Activated naive CD4-positive, alpha-beta T cell treated with anti-CD3 and anti-CD28 coated beads, Interleukin-2, amount 50 U/mL, for 16 hours (primary cell): ENCODE results near the gene HIRA.
"Not testable (repeated sequence)": the region's sequence is repeated elsewhere in the genome, so short reads cannot be mapped to it uniquely, and the experiment has no call there.

Experiments
- DNase-seq: peaks from one replicate; pipeline ENCODE4 v3.0.0-alpha.2; 2020

The HIRA gene

GRCh38 chr22:19463491-19464469 is 32.2 kb upstream of the HIRA start:
- DNase-seq, result no peak

GRCh38 chr22:19463008-19463407 is 31.5 kb upstream of the HIRA start:
- DNase-seq, result no peak

GRCh38 chr22:19461506-19461905 is 30.0 kb upstream of the HIRA start:
- DNase-seq, result no peak

DNA sequence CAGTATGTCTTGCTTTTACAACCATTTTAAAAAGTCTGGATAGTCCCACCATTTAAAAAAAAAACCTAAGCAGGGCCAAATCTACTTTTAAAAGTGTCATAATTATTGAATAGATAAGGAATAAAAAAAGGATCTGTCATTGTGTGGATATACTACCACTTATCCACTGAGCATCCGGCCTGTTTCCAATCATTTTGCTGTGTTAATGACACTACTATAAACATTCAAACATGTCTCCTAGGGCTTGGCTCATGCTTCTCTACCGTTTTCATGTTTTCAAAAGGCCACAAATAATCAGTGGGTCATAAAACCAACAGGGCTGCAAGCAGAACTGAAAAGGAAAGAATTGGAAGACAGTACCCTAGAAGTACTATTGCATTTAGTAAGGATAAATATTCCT is 28.5 kb upstream of the HIRA start:
- DNase-seq, result no peak

DNA sequence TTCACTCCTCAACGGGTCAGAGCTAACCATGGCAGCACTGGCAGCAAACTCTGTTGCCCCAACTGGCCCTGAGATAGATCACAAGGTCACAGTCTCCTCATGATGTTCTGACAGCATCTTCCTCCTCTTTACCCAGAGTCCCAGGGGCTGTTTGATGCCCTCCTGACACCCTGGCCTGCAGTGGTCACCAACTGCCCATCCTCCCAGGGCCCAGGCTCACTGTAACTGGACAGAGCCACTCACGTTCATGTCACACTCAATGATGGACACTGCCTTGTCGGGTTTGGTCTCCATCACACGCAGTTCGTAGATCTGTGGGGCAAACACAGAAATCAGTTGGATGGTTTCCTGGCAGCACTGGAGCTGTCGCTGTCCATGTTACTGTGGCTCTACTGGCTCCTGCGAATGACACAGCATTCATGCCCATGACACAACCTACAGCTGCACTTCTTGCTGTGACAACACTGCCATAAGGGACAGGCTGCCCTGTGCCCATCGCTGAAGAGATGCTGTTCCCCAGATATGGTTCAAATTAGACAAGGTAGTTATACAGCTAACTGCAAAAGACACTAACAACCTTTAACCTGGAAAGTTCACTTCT is 26.4 kb upstream of the HIRA start:
- DNase-seq, result no peak

DNA sequence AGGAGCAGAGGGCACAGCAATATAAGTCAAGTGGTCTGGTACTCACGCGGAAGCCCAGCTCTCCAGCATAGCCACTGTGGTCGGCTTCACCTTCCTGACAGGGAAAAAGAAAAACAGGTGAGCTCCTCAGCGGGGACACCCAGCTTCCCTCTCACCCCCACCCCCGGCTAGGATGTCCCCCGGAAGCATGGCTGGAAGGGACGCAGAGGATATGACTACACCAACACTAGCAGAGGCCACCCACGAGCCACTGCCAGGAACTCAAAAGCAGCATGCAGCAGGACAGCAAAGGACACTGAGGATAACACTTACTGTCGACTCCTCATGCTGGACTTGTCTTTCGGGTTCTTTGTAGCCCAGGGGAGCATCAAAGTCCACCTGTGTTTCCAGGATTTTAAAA is 25.0 kb upstream of the HIRA start:
- DNase-seq, result no peak

DNA sequence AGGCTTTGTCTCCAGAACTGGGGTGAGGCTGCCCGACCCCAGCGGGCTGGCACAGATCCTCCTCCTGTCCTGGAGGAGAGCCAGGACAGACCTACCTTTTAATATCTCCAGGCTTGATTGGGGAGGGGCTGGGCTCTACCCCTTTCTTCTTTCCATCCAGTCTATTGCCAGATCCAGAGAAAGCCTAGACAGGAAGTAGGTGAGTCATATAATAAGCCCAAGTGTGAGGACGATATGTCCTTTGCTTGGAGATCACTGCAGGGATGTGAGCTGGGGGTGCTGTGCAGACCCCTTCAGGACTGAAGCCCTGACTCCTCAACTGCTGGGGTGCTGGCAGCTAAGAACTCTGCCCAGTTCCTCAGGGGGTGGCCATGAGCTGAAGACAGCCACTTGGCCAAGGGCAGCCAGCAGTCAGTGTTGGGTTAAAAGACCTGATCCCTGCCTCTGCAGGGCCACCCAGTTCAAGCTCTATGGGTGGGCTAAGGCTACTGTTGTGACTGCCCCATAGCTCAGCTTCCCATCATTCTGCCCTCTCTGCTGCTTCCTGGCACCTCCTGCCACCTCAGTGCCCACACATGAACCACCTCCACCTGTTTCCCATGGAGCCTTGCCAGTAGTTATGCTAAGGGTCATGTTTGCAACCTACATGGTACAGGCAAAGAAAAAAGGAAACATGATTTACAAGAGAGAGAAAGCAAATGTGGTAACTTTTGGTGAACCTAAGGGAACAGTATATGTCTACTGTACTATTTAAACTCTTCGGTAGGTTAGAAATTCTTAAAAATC is 24.2 kb upstream of the HIRA start:
- DNase-seq, result no peak

DNA sequence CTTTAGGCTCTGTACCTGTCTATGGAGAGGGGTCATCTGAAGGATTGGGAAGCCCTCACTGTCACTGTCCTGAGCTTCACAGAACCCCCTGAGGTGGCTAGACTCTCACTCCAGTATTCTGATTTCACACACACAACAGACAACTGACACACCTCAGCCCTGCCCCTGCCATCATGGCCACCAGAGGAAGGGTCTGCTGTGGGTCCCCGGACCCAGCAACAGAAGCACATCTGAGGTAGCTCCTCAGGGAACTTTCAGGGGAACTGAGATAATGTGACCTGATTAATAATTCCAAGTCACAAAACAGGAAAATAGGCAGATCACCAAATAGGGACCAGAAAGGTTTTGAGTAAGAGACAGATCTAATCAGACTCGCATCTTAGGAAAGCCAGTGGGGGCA is 23.5 kb upstream of the HIRA start:
- no peak for DNase-seq

GRCh38 chr22:19454156-19454555 is 22.6 kb upstream of the HIRA start:
- DNase-seq, result no peak

- no peak for DNase-seq
These were observed 22.2 kb upstream of the HIRA start for GRCh38 chr22:19453718-19454117.

DNA sequence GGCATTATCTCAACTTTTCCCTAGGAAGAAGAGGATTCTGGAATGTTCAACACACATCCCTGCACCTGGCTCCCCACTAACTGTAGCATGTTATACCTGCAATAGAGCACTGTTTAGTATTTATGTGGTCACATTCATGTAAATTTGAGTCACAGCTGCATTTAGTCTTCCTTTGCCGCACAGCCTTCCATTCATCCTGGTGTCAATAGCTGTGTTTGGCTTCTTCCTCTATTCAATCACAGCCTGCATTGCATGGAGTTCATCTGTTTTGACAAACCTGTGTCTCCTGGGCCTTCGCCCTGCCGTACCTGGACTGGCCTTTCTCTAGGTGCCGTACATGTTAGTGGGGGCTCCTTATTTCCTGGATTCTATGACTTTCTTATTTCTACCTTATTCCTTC is 20.0 kb upstream of the HIRA start:
- no peak for DNase-seq

DNA sequence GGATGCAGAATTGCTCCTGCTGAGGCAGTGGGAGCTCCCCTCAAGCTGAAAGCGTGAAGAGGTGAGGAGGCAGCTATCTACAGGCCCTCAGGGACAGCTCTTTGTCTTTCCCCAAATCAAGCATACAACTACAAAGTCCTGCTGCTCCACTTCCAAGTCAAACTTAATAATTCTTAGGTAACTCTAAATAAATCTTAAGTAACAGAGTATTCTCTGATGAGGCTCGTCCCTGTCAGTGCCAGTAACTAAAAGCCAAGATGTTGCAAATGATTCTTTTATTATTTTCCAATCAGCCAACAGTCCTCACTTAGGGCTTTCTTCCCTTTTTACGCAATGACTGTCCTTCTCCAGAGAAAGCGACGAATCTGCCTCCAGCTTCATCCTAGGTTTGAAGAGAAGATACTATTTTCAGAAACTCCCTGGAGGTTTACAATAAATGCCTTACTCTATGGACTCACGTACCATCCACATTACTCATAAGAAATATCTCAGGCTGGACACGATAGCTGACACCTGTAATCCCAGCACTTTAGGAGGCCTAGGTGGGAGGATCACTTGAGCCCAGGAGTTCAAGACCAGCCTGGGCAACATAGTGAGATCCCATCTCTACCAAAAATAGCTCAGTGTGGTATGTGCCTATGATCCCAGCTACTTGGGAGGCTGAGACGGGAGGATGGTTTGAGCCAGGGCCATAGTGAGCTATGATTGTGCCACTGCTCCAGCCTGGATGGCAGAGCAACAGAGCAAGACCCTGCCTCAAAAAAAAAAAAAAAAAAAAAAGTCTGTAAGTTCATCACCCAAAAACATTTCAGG is 19.0 kb upstream of the HIRA start:
- DNase-seq, result no peak

- DNase-seq, result no peak
These were observed 17.9 kb upstream of the HIRA start for GRCh38 chr22:19449422-19449767.

- DNase-seq, result peak; percentile 40
These were observed 17.3 kb upstream of the HIRA start for GRCh38 chr22:19448739-19449421.

DNA sequence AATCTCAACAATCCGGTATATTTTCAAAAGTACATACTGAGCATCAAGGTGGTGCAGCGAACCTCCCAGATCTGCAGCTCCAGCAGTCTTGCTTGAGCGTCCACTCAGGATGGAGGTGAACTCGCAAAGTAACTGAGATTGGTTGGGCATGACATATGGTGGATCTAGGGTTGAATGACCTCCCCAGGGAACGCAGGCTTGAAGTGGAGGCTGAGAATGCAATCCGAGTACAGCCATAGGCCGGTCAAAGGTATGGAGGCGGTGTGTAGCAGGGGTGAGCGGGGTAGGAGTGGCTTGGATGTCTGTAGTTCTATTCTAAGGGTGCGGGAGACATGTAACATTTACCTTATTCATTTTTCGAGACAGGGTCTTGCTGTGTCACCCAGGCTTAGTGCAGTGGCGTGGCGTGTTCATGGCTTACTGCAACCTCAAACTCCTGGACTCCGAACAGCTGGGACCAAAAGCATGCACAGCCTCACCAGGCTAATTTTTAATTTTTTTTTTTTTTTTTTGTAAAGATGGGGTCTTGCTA is 16.6 kb upstream of the HIRA start:
- DNase-seq, result no peak

DNA sequence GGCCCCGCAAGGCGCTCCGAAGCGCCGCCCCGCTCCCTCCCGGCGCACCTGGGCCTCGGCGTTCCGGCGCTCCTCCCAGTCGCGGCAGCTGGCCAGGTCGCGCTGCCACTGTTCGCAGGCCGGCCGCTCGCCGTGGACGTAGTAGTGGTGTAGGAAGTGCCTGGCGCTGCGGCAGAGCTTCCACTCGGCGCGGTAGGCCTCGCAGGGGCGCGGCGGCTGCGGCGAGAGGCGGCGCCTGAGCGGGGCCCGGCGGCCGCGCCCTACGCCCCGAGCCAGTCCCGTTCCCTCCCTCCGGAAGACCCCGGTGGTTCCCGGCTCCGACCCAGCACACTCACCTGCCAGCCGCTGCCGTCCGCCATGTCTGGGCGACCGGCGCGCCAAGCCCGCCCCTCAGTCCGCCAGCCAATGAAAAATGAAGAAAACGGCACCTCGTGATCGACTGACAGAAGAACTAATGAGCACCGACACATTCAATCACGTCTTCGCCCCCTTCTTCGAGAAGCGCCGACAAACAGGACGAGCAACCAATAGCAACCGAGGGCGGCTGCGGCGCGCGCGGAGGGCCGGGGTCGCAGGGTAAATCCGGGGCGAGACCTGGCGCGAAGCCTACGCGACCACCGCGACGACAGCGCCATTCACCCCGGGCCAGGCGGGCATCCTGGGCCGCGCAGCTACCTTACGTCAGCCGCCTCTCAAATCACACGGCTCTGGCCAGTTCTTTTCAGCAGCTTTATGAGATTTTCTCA is 16.0 kb upstream of the HIRA start, which contains the start of gene C22orf39:
Gene C22orf39, minus strand, starts transcription at position 382 of the 746 bp plus-strand sequence. Its CDS starts 23 bp downstream, at position 359.
- DNase-seq, result peak; percentile 87

GRCh38 chr22:19446603-19447329 is 15.2 kb upstream of the HIRA start:
- DNase-seq, result no peak

DNA sequence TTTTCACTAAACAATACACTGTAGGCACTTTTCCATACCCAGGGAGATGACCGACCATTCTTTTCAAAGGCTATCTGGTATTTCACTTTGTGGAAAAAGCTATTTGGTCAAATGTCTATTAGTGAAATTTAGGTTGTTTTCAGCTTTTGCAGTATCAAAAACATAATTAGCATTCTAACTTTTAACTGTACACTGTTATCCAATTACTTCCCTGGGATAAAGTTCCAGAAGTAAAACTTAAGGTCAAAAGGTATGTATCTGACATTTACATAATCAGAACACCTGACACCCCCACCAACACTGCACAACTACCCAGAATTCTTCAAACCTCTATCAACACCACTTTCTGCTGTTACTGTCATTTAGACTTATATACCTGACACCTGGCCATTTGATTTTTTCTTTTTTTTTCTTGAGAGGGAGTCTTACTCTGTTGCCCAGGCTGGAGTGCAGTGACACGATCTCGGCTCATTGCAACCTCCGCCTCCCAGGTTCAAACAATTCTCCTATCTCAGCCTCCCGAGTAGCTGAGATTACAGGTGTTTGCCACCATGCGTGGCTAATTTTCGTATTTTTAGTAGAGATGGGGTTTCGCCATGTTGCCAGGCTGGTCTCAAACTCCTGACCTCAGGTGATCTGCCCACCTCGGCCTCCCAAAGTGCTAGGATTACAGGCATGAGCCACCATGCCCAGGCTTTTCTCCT is 13.9 kb upstream of the HIRA start:
- not testable (repeated sequence) for DNase-seq

DNA sequence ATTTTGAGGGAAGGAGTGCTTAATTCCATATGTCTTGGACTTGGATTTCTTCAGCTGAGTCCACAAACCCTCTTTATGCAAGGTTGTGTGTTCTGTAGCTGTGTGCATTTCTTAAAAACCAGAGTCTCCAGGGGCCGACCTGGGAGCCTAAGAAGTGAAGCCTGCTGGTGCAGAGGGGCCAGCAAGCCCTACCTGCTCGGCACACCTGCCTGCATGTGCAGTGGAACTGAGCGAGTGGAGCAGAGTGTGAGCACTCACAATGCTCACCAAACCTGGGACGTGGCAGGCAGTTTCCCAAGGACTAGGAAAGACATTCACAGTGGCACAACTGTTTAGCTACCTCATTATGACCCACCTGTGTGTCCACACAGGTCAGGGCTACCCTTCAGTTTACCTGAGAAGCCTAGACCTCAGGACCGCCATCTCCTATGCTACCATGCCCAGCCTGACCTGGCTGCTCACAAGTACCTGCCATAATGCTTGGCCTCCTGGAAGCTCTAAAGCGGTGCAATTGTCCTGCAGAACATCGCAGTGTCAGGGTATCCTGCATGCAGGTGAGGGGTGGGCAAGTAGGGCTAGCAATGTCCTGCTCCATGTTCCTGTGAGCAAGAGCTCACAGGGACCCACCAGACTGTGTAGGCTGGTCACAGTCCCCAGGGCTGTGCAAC is 12.1 kb upstream of the HIRA start:
- no peak for DNase-seq
